ENCODE data around the gene CTRL. TPM values are rescaled to one million over a fixed set of nuclear protein-coding genes. Genes with fewer than 3 reads are reported as not detected.
A peak's percentile ranks its signal among the peaks of the same experiment; 100 is the strongest.
"Not testable (repeated sequence)": the region's sequence is repeated elsewhere in the genome, so short reads cannot be mapped to it uniquely, and the experiment has no call there.

Gene CTRL
- total RNA-seq, 2 donors from 2014 or later: 0.66 to 2.3 TPM

GRCh38 chr16:67917852-67918236 lies 13.8 kb downstream of the CTRL start:
- no peaks in the 10 kb centered on the region for H3K27me3 ChIP-seq (ENCODE audit: control insufficient read depth, insufficient read depth, low read length, poor library complexity, severe bottlenecking)
- no peak overlapping the region for H3K9ac ChIP-seq (ENCODE audit: extremely low read depth, low read length, poor library complexity, severe bottlenecking)
- no peaks in the 10 kb centered on the region for H3K9me3 ChIP-seq (ENCODE audit: control insufficient read depth, low read length)
- peaks cover 18% of the 10 kb centered on the region for H3K36me3 ChIP-seq (ENCODE audit: control insufficient read depth, insufficient read depth, low read length)
- DNase-seq: no peak
- H3K4me3 ChIP-seq (ENCODE audit: low read length): no peak overlapping the region
- peaks cover 4% of the 10 kb centered on the region for H3K4me1 ChIP-seq (ENCODE audit: control insufficient read depth, insufficient read depth, low read length)
- no peak for TF ChIP-seq CTCF (conservative IDR thresholded peaks at IDR 0.05)
- Mint-ChIP-seq H3K36me3 (ENCODE audit: low read depth) (peaks cover 21% of the 10 kb centered on the region), H3K4me1 (peaks cover 38% of the 10 kb centered on the region), H3K27ac (peak overlapping the region; percentile 36), H3K9me3 (no peaks in the 10 kb centered on the region), H3K27me3 (ENCODE audit: insufficient read depth) (no peaks in the 10 kb centered on the region), H3K4me3 (no peak overlapping the region)
- whole genome bisulfite sequencing, 2 experiments (ENCODE audit: insufficient coverage in 1 of 2, insufficient read length in 1 of 2): 88 to 93% methylated on average over 3 to 4 of the region's 4 CpGs
- no peak overlapping the region for H3K27ac ChIP-seq (ENCODE audit: low read depth, low read length)

- Mint-ChIP-seq H3K27me3 (ENCODE audit: insufficient read depth) (no peaks in the 10 kb centered on the region), H3K27ac (peak overlapping the region; percentile 36), H3K4me3 (no peak overlapping the region), H3K36me3 (ENCODE audit: low read depth) (peaks cover 23% of the 10 kb centered on the region), H3K4me1 (peaks cover 35% of the 10 kb centered on the region), H3K9me3 (no peaks in the 10 kb centered on the region)
- H3K27ac ChIP-seq (ENCODE audit: low read depth, low read length): no peak overlapping the region
- no peak for DNase-seq
- H3K9me3 ChIP-seq (ENCODE audit: control insufficient read depth, low read length): no peaks in the 10 kb centered on the region
- H3K27me3 ChIP-seq (ENCODE audit: control insufficient read depth, insufficient read depth, low read length, poor library complexity, severe bottlenecking): no peaks in the 10 kb centered on the region
- TF ChIP-seq CTCF (conservative IDR thresholded peaks at IDR 0.05): no peak
- no peak overlapping the region for H3K4me3 ChIP-seq (ENCODE audit: low read length)
- no peak overlapping the region for H3K9ac ChIP-seq (ENCODE audit: extremely low read depth, low read length, poor library complexity, severe bottlenecking)
- WGBS, 2 experiments (ENCODE audit: insufficient coverage in 1 of 2, insufficient read length in 1 of 2): 89 to 90% methylated on average over 4 to 6 of the region's 6 CpGs
- H3K4me1 ChIP-seq (ENCODE audit: control insufficient read depth, insufficient read depth, low read length): peaks cover 4% of the 10 kb centered on the region
- H3K36me3 ChIP-seq (ENCODE audit: control insufficient read depth, insufficient read depth, low read length): peaks cover 19% of the 10 kb centered on the region
These were observed 14.4 kb downstream of the CTRL start for GRCh38 chr16:67917140-67917851.

GRCh38 chr16:67915831-67916723 lies 15.6 kb downstream of the CTRL start:
- WGBS, 2 experiments (ENCODE audit: insufficient coverage in 1 of 2, insufficient read length in 1 of 2): 88 to 95% methylated on average over 6 to 7 of the region's 7 CpGs
- Mint-ChIP-seq H3K4me1 (peaks cover 28% of the 10 kb centered on the region), H3K36me3 (ENCODE audit: low read depth) (peaks cover 25% of the 10 kb centered on the region), H3K27ac (peak overlapping the region; percentile 71), H3K27me3 (ENCODE audit: insufficient read depth) (no peaks in the 10 kb centered on the region), H3K4me3 (no peak overlapping the region), H3K9me3 (no peaks in the 10 kb centered on the region)
- Histone ChIP-seq H3K27ac (ENCODE audit: low read depth, low read length) (no peak overlapping the region), H3K4me3 (ENCODE audit: low read length) (no peak overlapping the region), H3K9me3 (ENCODE audit: control insufficient read depth, low read length) (no peaks in the 10 kb centered on the region), H3K27me3 (ENCODE audit: control insufficient read depth, insufficient read depth, low read length, poor library complexity, severe bottlenecking) (no peaks in the 10 kb centered on the region), H3K36me3 (ENCODE audit: control insufficient read depth, insufficient read depth, low read length) (peaks cover 23% of the 10 kb centered on the region), H3K4me1 (ENCODE audit: control insufficient read depth, insufficient read depth, low read length) (peaks cover 4% of the 10 kb centered on the region), H3K9ac (ENCODE audit: extremely low read depth, low read length, poor library complexity, severe bottlenecking) (no peak overlapping the region)
- no peak for DNase-seq
- no peak for TF ChIP-seq CTCF (conservative IDR thresholded peaks at IDR 0.05)

- not testable (repeated sequence) for H3K27ac ChIP-seq (ENCODE audit: low read depth, low read length); H3K9me3 Mint-ChIP-seq; H3K9me3 ChIP-seq (ENCODE audit: control insufficient read depth, low read length); H3K27me3 Mint-ChIP-seq (ENCODE audit: insufficient read depth); H3K4me3 ChIP-seq (ENCODE audit: low read length); H3K4me3 Mint-ChIP-seq; DNase-seq; H3K9ac ChIP-seq (ENCODE audit: extremely low read depth, low read length, poor library complexity, severe bottlenecking); H3K4me1 ChIP-seq (ENCODE audit: control insufficient read depth, insufficient read depth, low read length); H3K27me3 ChIP-seq (ENCODE audit: control insufficient read depth, insufficient read depth, low read length, poor library complexity, severe bottlenecking)
- Mint-ChIP-seq H3K4me1 (peaks cover 28% of the 10 kb centered on the region), H3K36me3 (ENCODE audit: low read depth) (peaks cover 23% of the 10 kb centered on the region), H3K27ac (peak overlapping the region; percentile 71)
- WGBS, 2 experiments (ENCODE audit: insufficient coverage in 1 of 2, insufficient read length in 1 of 2): 83% methylated on average over 1 of the region's 2 CpGs; no CpG with 5 or more reads in 1 of the 2 experiments
- H3K36me3 ChIP-seq (ENCODE audit: control insufficient read depth, insufficient read depth, low read length): peaks cover 23% of the 10 kb centered on the region
These were observed 16.2 kb downstream of the CTRL start for GRCh38 chr16:67915496-67915769.
